GM23338 (cell line): ENCODE data around the gene DDI2. TPM values are rescaled to one million over a fixed set of nuclear protein-coding genes. Genes with fewer than 3 reads are reported as not detected.

ENCODE experiments used
- ATAC-seq: fragments of 200-7000 bp; cut with Tn5 transposase; 3 replicates; pipeline ENCODE4 v1.9.1; 2020
- DNase-seq: peaks from one replicate; pipeline ENCODE4 v3.0.0-alpha.2; 2015; ENCODE audit warnings: low spot score
- H2AFZ ChIP-seq: fragments of 200-600 bp; sonication (generic); 2 replicates; pipeline ENCODE4 v1.8.0; 2016; ENCODE audit warnings: antibody characterized with exemption, mild to moderate bottlenecking, moderate library complexity
- H3F3A ChIP-seq: fragments of 200-600 bp; sonication (generic); replicated peaks from 2 replicates; pipeline ENCODE4 v1.8.0; 2017; ENCODE audit warnings: antibody characterized with exemption, mixed run types, low read depth
- H3K27ac ChIP-seq: fragments of 200-600 bp; sonication (generic); 2 replicates; pipeline ENCODE4 v1.6.1; 2016; ENCODE audit warnings: low read depth
- H3K27me3 ChIP-seq: fragments of 200-600 bp; sonication (generic); 2 replicates; pipeline ENCODE4 v1.8.0; 2016; ENCODE audit warnings: mild to moderate bottlenecking, mixed run types, moderate library complexity; ENCODE audit not compliant: insufficient read depth
- H3K36me3 ChIP-seq: fragments of 200-600 bp; sonication (generic); 2 replicates; pipeline ENCODE4 v1.8.0; 2016; ENCODE audit warnings: mild to moderate bottlenecking; ENCODE audit not compliant: insufficient read depth
- H3K4me1 ChIP-seq: fragments of 200-600 bp; sonication (generic); 2 replicates; pipeline ENCODE4 v1.8.0; 2016; ENCODE audit warnings: mild to moderate bottlenecking, moderate library complexity; ENCODE audit not compliant: insufficient read depth
- H3K4me2 ChIP-seq: fragments of 200-600 bp; sonication (generic); 2 replicates; pipeline ENCODE4 v1.7.1; 2017; ENCODE audit warnings: mixed run types
- H3K4me3 ChIP-seq: fragments of 200-600 bp; sonication (generic); 2 replicates; pipeline ENCODE4 v1.6.1; 2016; ENCODE audit warnings: mixed run types
- H3K79me2 ChIP-seq: fragments of 200-600 bp; sonication (generic); replicated peaks from 2 replicates; pipeline ENCODE4 v1.8.0; 2017; ENCODE audit warnings: mild to moderate bottlenecking; ENCODE audit not compliant: insufficient read depth
- H3K9me2 ChIP-seq: fragments of 200-600 bp; sonication (generic); 2 replicates; pipeline ENCODE4 v1.8.0; 2017; ENCODE audit not compliant: insufficient read depth
- H4K20me1 ChIP-seq: fragments of 200-600 bp; sonication (generic); replicated peaks from 2 replicates; pipeline ENCODE4 v1.8.0; 2017; ENCODE audit warnings: mild to moderate bottlenecking; ENCODE audit not compliant: insufficient read depth
- H3K27ac Mint-ChIP-seq: 2 replicates; pipeline ENCODE4 v1.8.0; 2020; ENCODE audit warnings: inconsistent platforms, mild to moderate bottlenecking, moderate library complexity, mixed read lengths
- H3K27me3 Mint-ChIP-seq: 3 replicates; pipeline ENCODE4 v1.8.0; 2022; ENCODE audit warnings: low read depth, mild to moderate bottlenecking, moderate library complexity, mixed read lengths, inconsistent platforms; ENCODE audit not compliant: insufficient read depth, poor library complexity
- H3K36me3 Mint-ChIP-seq: 3 replicates; pipeline ENCODE4 v1.8.0; 2021; ENCODE audit warnings: low read depth, mild to moderate bottlenecking, inconsistent platforms, moderate library complexity, mixed read lengths
- H3K4me1 Mint-ChIP-seq: 3 replicates; pipeline ENCODE4 v1.8.0; 2020; ENCODE audit warnings: mild to moderate bottlenecking, inconsistent platforms, mixed read lengths
- H3K4me3 Mint-ChIP-seq: 3 replicates; pipeline ENCODE4 v1.8.0; 2021; ENCODE audit warnings: moderate library complexity, mild to moderate bottlenecking, inconsistent platforms, mixed read lengths
- H3K9me3 Mint-ChIP-seq: 3 replicates; pipeline ENCODE4 v1.8.0; 2020; ENCODE audit warnings: moderate library complexity, mild to moderate bottlenecking, inconsistent platforms, mixed read lengths
- EZH2 ChIP-seq: fragments of 200-600 bp; sonication (generic); IDR thresholded peaks from one replicate; pipeline ENCODE4 v1.8.0; 2017; ENCODE audit warnings: antibody characterized with exemption, mild to moderate bottlenecking, low read depth; ENCODE audit not compliant: unreplicated experiment
- NANOG ChIP-seq: IDR thresholded peaks from 2 replicates; pipeline ENCODE4 v1.6.1; 2016; ENCODE audit warnings: antibody characterized with exemption, borderline replicate concordance
- POLR2AphosphoS5 ChIP-seq: IDR thresholded peaks from 2 replicates; pipeline ENCODE4 v1.6.1; 2016; ENCODE audit warnings: antibody characterized with exemption, low read depth
- REST ChIP-seq: IDR thresholded peaks from one replicate; pipeline ENCODE4 v1.6.1; 2018; ENCODE audit warnings: antibody characterized with exemption; ENCODE audit not compliant: unreplicated experiment
- ZNF114 ChIP-seq: fragments of 250-450 bp; sonication (Bioruptor Pico); IDR thresholded peaks from 2 replicates; pipeline ENCODE4 v1.5.0; 2020; ENCODE audit warnings: mild to moderate bottlenecking, moderate library complexity
- ZNF462 ChIP-seq: fragments of 250-450 bp; sonication (Bioruptor Pico); IDR thresholded peaks from 2 replicates; pipeline ENCODE4 v1.5.0; 2020; ENCODE audit warnings: mild to moderate bottlenecking, moderate library complexity
- polyA plus RNA-seq: library from polyadenylated mRNA; unstranded; fragments of >200 nt; fragmentation: Nextera tagmentation; extraction: Ambion mirVana; gene quantifications from 2 replicates; pipeline ENCODE4 v1.2.1, GENCODE V29; 2016
- total RNA-seq: library from RNA; depleted of rRNA; stranded (reverse); fragments of >200 nt; shearing (Covaris generic); gene quantifications from 2 replicates; pipeline ENCODE4 v1.2.3, GENCODE V29; 2014

The DDI2 gene
- total and polyA plus RNA-seq, 2 experiments from 2014 or later, result 8.0 to 43.3 TPM

- no peak for TF ChIP-seq ZNF462
- TF ChIP-seq NANOG, result no peak
- no peak for TF ChIP-seq REST
- TF ChIP-seq ZNF114 (CRISPR knock-in tag), result no peak
These were observed 61.3 kb downstream of the DDI2 start (continued) for GRCh38 chr1:15678578-15678977.

- H2AFZ ChIP-seq, result no peak overlapping the region
- no peaks in the 10 kb centered on the region for H4K20me1 ChIP-seq
- H3K27ac ChIP-seq, result no peak overlapping the region
- Mint-ChIP-seq H3K9me3 (peaks cover 19% of the 10 kb centered on the region), H3K27me3 (peaks cover 7% of the 10 kb centered on the region), H3K4me3 (no peak overlapping the region), H3K4me1 (peaks cover 13% of the 10 kb centered on the region), H3K36me3 (peaks cover 7% of the 10 kb centered on the region; the same call in 1 of the 3 replicates), H3K27ac (no peak overlapping the region)
- DNase-seq (no peak), ATAC-seq (no peak)
- 0 out of 2 replicates have a peak, but pooled peaks cover 5% of the 10 kb centered on the region for H3F3A ChIP-seq
- H3K27me3 ChIP-seq, result no peaks in the 10 kb centered on the region
- H3K9me2 ChIP-seq, result no peaks in the 10 kb centered on the region
- H3K36me3 ChIP-seq, result no peaks in the 10 kb centered on the region
- peaks cover 3% of the 10 kb centered on the region; the same call in 1 of the 2 replicates for H3K4me1 ChIP-seq
- no peak overlapping the region for H3K4me3 ChIP-seq
- H3K79me2 ChIP-seq, result peaks cover 4% of the 10 kb centered on the region
- no peak overlapping the region for H3K4me2 ChIP-seq
- TF ChIP-seq EZH2 (no peak), NANOG (no peak), ZNF462 (no peak), ZNF114 (CRISPR knock-in tag) (no peak), POLR2AphosphoS5 (no peak)
These were observed 62.9 kb downstream of the DDI2 start for GRCh38 chr1:15680131-15680530.
